IMR-90 (cell line): Measurements from ENCODE around the gene SCIN. TPM values are rescaled to one million over a fixed set of nuclear protein-coding genes. Genes with fewer than 3 reads are reported as not detected.

Experiments used
- ATAC-seq: fragments of 200-7000 bp; cut with Tn5 transposase; 2 replicates; pipeline ENCODE4 v1.9.1; 2020; ENCODE audit warnings: low read depth, mild to moderate bottlenecking, moderate library complexity
- BruUV-seq: library from RNA; stranded (reverse); fragments of 400-500 nt; replicated peaks from 2 replicates; lab custom pipeline; 2021; lab: Mats Ljungman, UMichigan
- CTCF ChIA-PET: fragments of 300-600 bp; formaldehyde crosslinking; extraction: SDS; loops from one replicate; lab custom pipeline; 2021; ENCODE audit warnings: antibody characterized with exemption; lab: Yijun Ruan, JAX
- POLR2A ChIA-PET: fragments of 300-600 bp; sonication (Branson Sonifier 250); formaldehyde crosslinking; loops from one replicate; lab custom pipeline; 2022; ENCODE audit warnings: antibody characterized with exemption; ENCODE audit not compliant: unreplicated experiment; lab: Charles Lee
- DNase-seq: peaks from one replicate; pipeline ENCODE4 v3.0.0; 2013
- H2AFZ ChIP-seq: replicated peaks from 2 replicates; pipeline ENCODE3; 2013; ENCODE audit warnings: low read length, mild to moderate bottlenecking; ENCODE audit not compliant: poor library complexity
- H2AK5ac ChIP-seq: 2 replicates; pipeline ENCODE4 v1.6.1; 2013; ENCODE audit warnings: low read depth, low read length, inconsistent platforms
- H2AK9ac ChIP-seq: replicated peaks from 2 replicates; pipeline ENCODE3; 2013; ENCODE audit warnings: mild to moderate bottlenecking, low read depth, low read length, moderate library complexity; ENCODE audit not compliant: poor library complexity
- H2BK120ac ChIP-seq: 2 replicates; pipeline ENCODE4 v1.6.1; 2013; ENCODE audit warnings: low read depth, low read length, inconsistent platforms
- H2BK15ac ChIP-seq: 3 replicates; pipeline ENCODE4 v1.6.1; 2013; ENCODE audit warnings: low read depth, low read length, inconsistent platforms
- H2BK20ac ChIP-seq: 2 replicates; pipeline ENCODE4 v1.6.1; 2013; ENCODE audit warnings: low read depth, mild to moderate bottlenecking, inconsistent platforms, low read length, moderate library complexity
- H2BK5ac ChIP-seq: 2 replicates; pipeline ENCODE4 v1.6.1; 2013; ENCODE audit warnings: mild to moderate bottlenecking, low read depth, low read length, inconsistent platforms; ENCODE audit not compliant: poor library complexity, severe bottlenecking
- H3K14ac ChIP-seq: replicated peaks from 2 replicates; pipeline ENCODE4 v1.6.1; 2013; ENCODE audit warnings: low read depth, low read length, inconsistent platforms
- H3K18ac ChIP-seq: 2 replicates; pipeline ENCODE4 v1.6.1; 2013; ENCODE audit warnings: low read depth, low read length, control low read depth
- H3K23ac ChIP-seq: 2 replicates; pipeline ENCODE4 v1.6.1; 2013; ENCODE audit warnings: low read depth, low read length, inconsistent platforms
- H3K27ac ChIP-seq: 2 replicates; pipeline ENCODE4 v1.5.1; 2013; ENCODE audit warnings: mild to moderate bottlenecking, control low read depth, low read length; ENCODE audit not compliant: insufficient read depth
- H3K27me3 ChIP-seq: 2 replicates; pipeline ENCODE4 v1.6.1; 2013; ENCODE audit warnings: low read length; ENCODE audit not compliant: control insufficient read depth, insufficient read depth
- H3K36me3 ChIP-seq: 2 replicates; pipeline ENCODE4 v1.6.1; 2013; ENCODE audit warnings: low read length, mixed read lengths; ENCODE audit not compliant: control insufficient read depth, insufficient read depth
- H3K4ac ChIP-seq: 2 replicates; pipeline ENCODE4 v1.6.1; 2013; ENCODE audit warnings: low read depth, low read length, inconsistent platforms
- H3K4me1 ChIP-seq: 2 replicates; pipeline ENCODE4 v1.6.1; 2013; ENCODE audit warnings: low read length, mixed read lengths; ENCODE audit not compliant: control insufficient read depth, insufficient read depth
- H3K4me2 ChIP-seq: 2 replicates; pipeline ENCODE4 v1.6.1; 2013; ENCODE audit warnings: low read depth, mild to moderate bottlenecking, control low read depth, low read length, moderate library complexity
- H3K4me3 ChIP-seq: 2 replicates; pipeline ENCODE4 v1.5.1; 2013; ENCODE audit warnings: low read depth, mild to moderate bottlenecking, control low read depth, low read length, moderate library complexity; ENCODE audit not compliant: insufficient read depth
- H3K56ac ChIP-seq: 2 replicates; pipeline ENCODE4 v1.6.1; 2013; ENCODE audit warnings: low read length, inconsistent platforms; ENCODE audit not compliant: insufficient read depth; ENCODE audit errors: extremely low read depth
- H3K79me1 ChIP-seq, 2 experiments: 2 replicates each; pipeline ENCODE4 v1.6.1; 2013; ENCODE audit warnings: low read length in 2 of 2, inconsistent platforms in 1 of 2, low read depth in 1 of 2
- H3K9ac ChIP-seq: 2 replicates; pipeline ENCODE4 v1.6.1; 2013; ENCODE audit warnings: low read depth, low read length, control low read depth
- H3K9me1 ChIP-seq: 2 replicates; pipeline ENCODE4 v1.6.1; 2013; ENCODE audit warnings: low read length, inconsistent platforms; ENCODE audit not compliant: insufficient read depth
- H3K9me3 ChIP-seq: 2 replicates; pipeline ENCODE4 v1.6.1; 2013; ENCODE audit warnings: low read length; ENCODE audit not compliant: control insufficient read depth, insufficient read depth
- H4K20me1 ChIP-seq: 2 replicates; pipeline ENCODE4 v1.6.1; 2013; ENCODE audit warnings: low read length, inconsistent platforms; ENCODE audit not compliant: insufficient read depth
- H4K5ac ChIP-seq: 2 replicates; pipeline ENCODE4 v1.6.1; 2013; ENCODE audit warnings: mild to moderate bottlenecking, low read depth, low read length, control low read depth
- H4K8ac ChIP-seq, 2 experiments: 2 replicates each; pipeline ENCODE4 v1.6.1; 2013; ENCODE audit warnings: low read depth in 2 of 2, low read length in 2 of 2, control low read depth in 1 of 2, inconsistent platforms in 1 of 2
- H4K91ac ChIP-seq: 2 replicates; pipeline ENCODE4 v1.6.1; 2013; ENCODE audit warnings: low read depth, low read length, inconsistent platforms; ENCODE audit not compliant: insufficient read depth
- CEBPB ChIP-seq: IDR thresholded peaks from 2 replicates; pipeline ENCODE4 v1.6.1; 2012; ENCODE audit warnings: low read depth, low read length, improper control_type of control experiment
- CHD1 ChIP-seq: IDR thresholded peaks from 2 replicates; pipeline ENCODE4 v1.6.1; 2012; ENCODE audit warnings: low read depth, low read length, improper control_type of control experiment
- CTCF ChIP-seq: conservative IDR thresholded peaks from 2 replicates; pipeline ENCODE4 v1.5.1; 2012; ENCODE audit warnings: mild to moderate bottlenecking, low read depth, low read length, improper control_type of control experiment
- ELK1 ChIP-seq: fragments of 150-350 bp; IDR thresholded peaks from 2 replicates; pipeline ENCODE4 v1.6.1; 2016; ENCODE audit warnings: low read depth, mild to moderate bottlenecking, low read length, moderate library complexity, borderline replicate concordance
- FOS ChIP-seq: fragments of 150-350 bp; IDR thresholded peaks from 2 replicates; pipeline ENCODE4 v1.6.1; 2016; ENCODE audit warnings: low read depth, low read length
- MAFK ChIP-seq: IDR thresholded peaks from 2 replicates; pipeline ENCODE4 v1.6.1; 2012; ENCODE audit warnings: low read depth, low read length, improper control_type of control experiment
- MAZ ChIP-seq: IDR thresholded peaks from 2 replicates; pipeline ENCODE4 v1.6.1; 2012; ENCODE audit warnings: low read depth, mild to moderate bottlenecking, low read length, improper control_type of control experiment, moderate library complexity, borderline replicate concordance
- MXI1 ChIP-seq: IDR thresholded peaks from 2 replicates; pipeline ENCODE4 v1.6.1; 2012; ENCODE audit warnings: low read depth, mild to moderate bottlenecking, low read length, moderate library complexity, borderline replicate concordance
- NFE2L2 ChIP-seq: fragments of 150-350 bp; IDR thresholded peaks from 2 replicates; pipeline ENCODE4 v1.6.1; 2016; ENCODE audit warnings: low read depth, mild to moderate bottlenecking, low read length
- POLR2A ChIP-seq: IDR thresholded peaks from 2 replicates; pipeline ENCODE4 v1.6.1; 2012; ENCODE audit warnings: mild to moderate bottlenecking, low read depth, low read length
- RAD21 ChIP-seq: IDR thresholded peaks from 2 replicates; pipeline ENCODE4 v1.6.1; 2012; ENCODE audit warnings: low read length, improper control_type of control experiment
- RCOR1 ChIP-seq: IDR thresholded peaks from 2 replicates; pipeline ENCODE4 v1.6.1; 2012; ENCODE audit warnings: mild to moderate bottlenecking, low read length, improper control_type of control experiment; ENCODE audit not compliant: insufficient replicate concordance
- RFX5 ChIP-seq: IDR thresholded peaks from 2 replicates; pipeline ENCODE4 v1.8.0; 2012; ENCODE audit warnings: low read depth, mild to moderate bottlenecking, low read length, moderate library complexity
- SMC3 ChIP-seq: fragments of 150-350 bp; IDR thresholded peaks from 2 replicates; pipeline ENCODE4 v1.6.1; 2016; ENCODE audit warnings: low read depth, mild to moderate bottlenecking, antibody characterized with exemption, low read length, moderate library complexity
- USF2 ChIP-seq: fragments of 150-350 bp; IDR thresholded peaks from 2 replicates; pipeline ENCODE4 v1.6.1; 2017; ENCODE audit warnings: mild to moderate bottlenecking, antibody characterized with exemption, low read length, low read depth
- WGBS, 2 experiments: methylation state at CpG; one replicate each; pipeline versions ENCODE4 v1.1.5 to v1.1.7; 2013; ENCODE audit warnings: missing lambda C conversion rate in 2 of 2; ENCODE audit not compliant: insufficient read length in 1 of 2; ENCODE audit errors: extremely low coverage in 2 of 2; 5-methylcytosine and 5-hydroxymethylcytosine counted together
- dilution Hi-C: fragments of 300-500 bp; cut with HindIII; formaldehyde crosslinking; loops from one replicate; pipeline ENCODE4 v1.14.3; 2018; ENCODE audit warnings: low sequenced_read_pairs; ENCODE audit not compliant: unreplicated experiment
- in situ Hi-C: fragments of 300-500 bp; cut with MboI; formaldehyde crosslinking; loops from 3 replicates; pipeline ENCODE4 v1.14.3; 2019; ENCODE audit warnings: low sequenced_read_pairs, inconsistent platforms, mixed read lengths
- intact Hi-C: fragments of 100-400 bp; cut with micrococcal nuclease; formaldehyde crosslinking; loops from 2 replicates; pipeline ENCODE4 v1.10.0; 2022
- polyA plus RNA-seq, 3 experiments: library from polyadenylated mRNA; depleted of rRNA; stranded (reverse); fragments of >200 nt; gene quantifications; 2 replicates each; pipeline ENCODE4 v1.2.3, GENCODE V29; 2012; ENCODE audit warnings: low replicate concordance in 1 of 3
- total RNA-seq: library from RNA; depleted of rRNA; stranded (reverse); fragments of >200 nt; gene quantifications from 2 replicates; pipeline ENCODE4 v1.2.3, GENCODE V29; 2012

SCIN gene
- total and polyA plus RNA-seq, 2 of the 4 experiments (the other 2 are of a cell fraction), result under 0.01 to 0.05 TPM

DNA sequence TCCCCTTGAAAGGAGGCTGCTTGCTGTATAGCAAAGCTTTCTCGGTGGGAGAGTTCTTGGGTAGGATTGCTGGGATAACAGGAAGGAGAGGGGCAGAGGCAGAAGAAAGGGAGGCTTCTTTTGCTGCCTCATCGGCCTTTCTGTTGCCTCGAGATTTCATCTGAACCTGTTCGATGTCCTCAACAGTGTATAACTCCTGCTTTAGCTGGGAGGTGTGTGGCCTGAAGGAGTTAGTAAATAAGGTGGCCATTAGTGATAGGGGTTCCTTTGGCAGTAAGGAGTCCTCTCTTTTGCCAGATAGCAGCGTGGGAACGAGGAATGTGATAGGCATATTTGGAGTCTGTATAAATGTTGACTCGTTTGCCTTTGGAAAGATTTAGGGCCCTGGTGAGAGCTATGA is 20.0 kb downstream of the SCIN start:
- H3K4me1 ChIP-seq, result no peaks in the 10 kb centered on the region
- no peak for ATAC-seq
- in situ Hi-C loops (no loop called here), dilution Hi-C loops (no loop called here), intact Hi-C loops (no loop called here)
- H3K4ac ChIP-seq, result no peak overlapping the region
- no peaks in the 10 kb centered on the region for H4K20me1 ChIP-seq
- no peak overlapping the region for H3K14ac ChIP-seq
- H3K9me3 ChIP-seq, result no peaks in the 10 kb centered on the region; the same call in 1 of the 2 replicates
- H3K9me1 ChIP-seq, result no peaks in the 10 kb centered on the region
- no TSS peak for BruUV-seq
- 100% methylated on average over 2 of the region's 7 CpGs; no CpG with 5 or more reads in 1 of the 2 experiments for WGBS, 2 experiments
- H4K91ac ChIP-seq, result no peak overlapping the region
- no peak overlapping the region for H3K23ac ChIP-seq
- no peak overlapping the region for H3K27ac ChIP-seq
- H3K4me3 ChIP-seq, result no peak overlapping the region
- no peak overlapping the region for H2AFZ ChIP-seq
- no peak overlapping the region for H2AK9ac ChIP-seq
- H4K5ac ChIP-seq, result no peak overlapping the region
- H2AK5ac ChIP-seq, result no peak overlapping the region
- no peaks in the 10 kb centered on the region for H3K27me3 ChIP-seq
- H3K79me1 ChIP-seq, result no peaks in the 10 kb centered on the region
- ChIA-PET POLR2A (no interaction called here), CTCF (no interaction called here)
- TF ChIP-seq POLR2A (no peak), USF2 (no peak), MAZ (no peak), RCOR1 (no peak), RFX5 (no peak), CTCF (no peak), CEBPB (no peak), ELK1 (no peak), CHD1 (no peak), MAFK (no peak), NFE2L2 (no peak), MXI1 (no peak), FOS (no peak), RAD21 (no peak), SMC3 (no peak)
- H4K8ac ChIP-seq, result no peak overlapping the region
- DNase-seq, result no peak
- no peak overlapping the region for H3K56ac ChIP-seq
- H2BK20ac ChIP-seq, result no peak overlapping the region
- no peaks in the 10 kb centered on the region for H3K36me3 ChIP-seq
- no peak overlapping the region for H3K9ac ChIP-seq
- H2BK15ac ChIP-seq, result no peak overlapping the region
- H3K4me2 ChIP-seq, result no peak overlapping the region
- no peak overlapping the region for H2BK120ac ChIP-seq
- no peak overlapping the region for H2BK5ac ChIP-seq
- no peak overlapping the region for H3K18ac ChIP-seq
